Right lung (tissue), 5 donors: ENCODE measurements around the gene TADA1. TPM values are rescaled to one million over a fixed set of nuclear protein-coding genes. Genes with fewer than 3 reads are reported as not detected.
"Not testable (repeated sequence)": the region's sequence is repeated elsewhere in the genome, so short reads cannot be mapped to it uniquely, and the experiment has no call there.

ENCODE experiments used
- DNase-seq, 2 donors: peaks; one replicate each; pipeline ENCODE4 v3.0.0-alpha.2; 2013
- polyA plus RNA-seq, 5 donors: library from polyadenylated mRNA; unstranded; fragments of 120-200 nt; gene quantifications; one replicate each; pipeline versions ENCODE4 v1.2.1 to v1.2.3, GENCODE V29; 2013; ENCODE audit warnings: inconsistent platforms in 1 of 5, low replicate concordance in 1 of 5; ENCODE audit not compliant: insufficient read length in 5 of 5, insufficient read depth in 1 of 5

Gene TADA1
- polyA plus RNA-seq, 5 donors, result 19.8 to 27.7 (median 25.3) TPM

GRCh38 chr1:166848193-166848592 lies 27.9 kb downstream of the TADA1 start:
- DNase-seq, result no peak

DNA sequence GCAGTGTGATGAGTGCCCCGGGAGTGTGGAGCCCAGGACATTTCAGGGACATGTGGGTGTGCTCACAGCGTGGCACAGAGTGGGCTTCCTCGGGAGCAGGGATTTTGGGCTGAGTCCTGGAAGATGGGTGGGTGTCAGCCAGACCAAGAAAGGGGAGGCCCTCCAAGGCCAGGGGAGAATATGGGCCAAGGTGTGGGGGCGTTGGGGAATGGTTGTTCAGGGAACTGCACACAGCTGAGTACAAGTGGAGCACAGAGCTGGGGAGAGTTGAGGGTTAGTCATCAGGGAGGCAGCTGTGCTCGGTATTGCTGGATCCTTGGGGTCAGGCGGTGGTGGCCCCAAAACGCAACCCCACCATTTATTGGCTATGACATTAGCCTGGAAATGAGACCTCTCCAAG lies 31.3 kb downstream of the TADA1 start:
- DNase-seq, result no peak

- DNase-seq, result peak in 1 of 2 donors; percentile 30
Measured at GRCh38 chr1:166843769-166844596, 32.1 kb downstream of the TADA1 start.

- no peak for DNase-seq
Measured at GRCh38 chr1:166843322-166843721, 32.7 kb downstream of the TADA1 start.

- DNase-seq, result no peak
Measured at GRCh38 chr1:166840309-166841274, 35.5 kb downstream of the TADA1 start.

DNA sequence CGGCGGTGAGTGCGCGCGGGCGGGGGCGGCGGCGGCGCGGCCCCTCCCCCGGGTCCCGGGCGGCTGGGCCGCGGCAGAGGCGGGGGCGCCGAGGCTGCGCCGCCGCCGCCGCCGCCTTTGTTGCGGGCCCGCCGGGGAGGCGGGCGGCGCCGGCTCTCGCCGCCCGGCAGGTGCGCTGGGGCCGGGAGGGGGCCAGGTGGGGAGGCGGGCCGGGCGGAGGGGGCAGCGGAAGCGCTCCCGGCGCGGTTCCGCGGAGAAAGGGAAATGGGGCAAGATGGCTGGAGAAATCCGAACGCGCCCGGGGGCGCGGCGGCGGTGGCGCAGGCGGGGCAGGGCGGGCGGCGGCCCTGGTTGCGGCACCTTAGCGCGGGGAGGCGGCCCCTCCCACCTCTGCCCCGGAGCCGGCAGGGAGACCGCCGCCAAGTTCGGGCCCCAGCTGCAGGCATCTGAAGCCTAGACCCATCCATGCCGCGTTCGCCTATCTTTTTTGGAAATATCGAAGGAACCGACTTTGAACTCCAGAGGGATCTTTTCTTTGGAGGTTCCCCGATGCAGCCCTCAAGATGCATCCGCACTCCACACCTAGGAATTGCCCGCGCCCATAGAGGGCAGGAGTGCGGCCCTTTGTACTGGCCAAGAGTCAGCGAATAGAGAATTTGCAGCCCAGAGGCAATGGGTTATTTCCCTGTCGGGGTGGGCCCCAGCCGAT lies 36.3 kb downstream of the TADA1 start:
- no peak for DNase-seq

DNA sequence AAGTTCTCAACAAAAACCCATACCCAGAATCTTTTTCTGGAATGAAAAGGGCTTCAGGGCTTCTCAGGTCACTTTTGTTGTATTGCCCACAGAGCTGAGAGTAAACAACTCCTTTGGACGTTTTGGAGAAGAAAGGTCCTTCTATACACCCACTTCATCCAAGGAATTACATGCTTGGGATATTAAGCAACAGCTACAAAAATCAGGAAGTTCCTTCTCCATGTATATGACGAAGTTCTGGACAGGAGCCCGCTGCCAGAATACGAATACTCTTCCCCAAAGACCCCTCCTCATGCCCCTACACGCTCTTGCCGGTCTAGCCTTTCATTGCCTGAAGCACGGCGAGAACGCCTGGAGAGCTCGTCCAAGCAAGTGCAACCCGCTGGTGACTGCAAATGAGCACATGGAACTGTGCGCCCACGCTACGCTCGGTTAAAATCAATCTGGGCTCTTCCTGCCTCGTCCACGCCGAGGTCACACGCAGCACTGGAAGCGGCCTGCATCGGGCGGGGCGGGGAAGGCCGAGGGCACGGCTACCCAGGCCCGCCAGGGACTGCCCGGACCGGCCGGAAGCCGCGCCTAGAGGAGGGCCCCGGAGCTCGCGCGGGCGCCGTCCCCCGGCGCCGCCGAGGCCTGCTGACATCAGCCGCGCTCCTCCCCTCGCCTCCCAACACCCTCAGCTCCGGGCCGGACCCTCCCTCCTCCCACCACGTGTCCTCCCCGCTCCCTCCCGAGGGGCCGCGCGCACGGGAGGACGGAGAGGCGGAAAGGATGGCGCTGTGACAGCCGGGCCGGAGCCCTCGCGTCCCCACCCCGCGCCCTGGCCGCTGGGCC lies 37.1 kb downstream of the TADA1 start, which contains the start of gene POGK:
Gene POGK (plus strand): TSS at position 710 of the 834 bp plus-strand sequence. CDS start 1,482 bp downstream, outside the sequence.
- peak; percentile 92 to 93 for DNase-seq

DNA sequence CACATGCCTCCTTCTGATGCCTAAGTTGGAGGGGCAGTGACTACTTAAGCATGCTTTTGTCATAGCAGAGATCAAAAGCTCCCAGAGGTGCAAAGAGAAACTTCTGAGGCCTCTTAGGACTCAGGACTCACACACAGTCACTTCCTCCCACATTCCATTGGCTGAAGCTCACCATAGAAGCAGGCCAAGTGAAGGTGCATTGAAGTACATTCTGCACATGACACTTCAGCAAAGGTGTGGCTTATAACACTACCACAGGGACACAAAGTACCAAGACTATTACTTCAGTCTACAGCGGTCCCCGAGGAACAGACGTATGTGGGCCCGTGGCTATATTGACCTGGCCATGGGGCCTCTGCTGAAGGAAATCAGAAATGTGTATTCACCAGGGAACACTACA lies 39.3 kb downstream of the TADA1 start:
- no peak for DNase-seq

- not testable (repeated sequence) for DNase-seq
Measured at GRCh38 chr1:166829762-166830161, 46.3 kb downstream of the TADA1 start.

DNA sequence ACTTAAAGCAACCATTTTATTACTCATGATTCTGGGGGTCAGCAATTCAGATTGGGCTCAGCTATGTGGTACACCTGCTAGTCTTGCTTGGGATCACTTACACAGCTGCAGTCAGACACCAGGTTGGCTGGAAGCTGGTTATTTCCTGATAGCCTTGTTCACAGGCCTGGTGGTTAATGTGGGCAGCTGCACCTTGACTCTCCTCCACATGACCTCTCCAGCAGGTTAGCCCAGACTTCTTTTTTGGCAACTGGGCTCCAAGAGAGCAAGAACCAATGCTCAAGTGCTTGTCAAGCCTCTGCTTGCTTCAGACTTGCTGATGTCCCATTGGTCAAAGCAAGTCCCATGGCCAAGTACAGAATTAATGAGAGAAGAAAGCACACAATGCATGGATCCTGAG lies 48.6 kb downstream of the TADA1 start:
- no peak for DNase-seq

DNA sequence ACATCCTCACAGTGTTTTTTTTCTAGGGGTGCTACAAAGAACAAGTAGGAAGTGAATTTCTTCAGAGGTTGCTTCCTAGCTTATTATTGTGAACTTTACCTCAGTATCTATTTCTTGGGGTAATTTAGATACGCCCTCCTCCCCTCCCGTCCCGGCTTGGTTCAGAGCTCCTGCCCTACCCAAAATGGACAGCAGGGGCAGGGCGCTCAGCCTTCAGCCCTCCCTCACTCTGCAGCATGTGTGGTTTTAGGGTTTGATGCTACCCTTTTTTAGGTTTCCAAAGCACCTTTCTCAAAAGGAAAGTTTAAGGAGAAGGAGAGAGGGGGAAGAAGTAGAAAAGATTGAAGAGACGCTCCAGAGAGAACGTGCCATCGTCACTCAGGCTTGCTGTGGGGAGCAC lies 53.7 kb downstream of the TADA1 start:
- DNase-seq, result no peak

DNA sequence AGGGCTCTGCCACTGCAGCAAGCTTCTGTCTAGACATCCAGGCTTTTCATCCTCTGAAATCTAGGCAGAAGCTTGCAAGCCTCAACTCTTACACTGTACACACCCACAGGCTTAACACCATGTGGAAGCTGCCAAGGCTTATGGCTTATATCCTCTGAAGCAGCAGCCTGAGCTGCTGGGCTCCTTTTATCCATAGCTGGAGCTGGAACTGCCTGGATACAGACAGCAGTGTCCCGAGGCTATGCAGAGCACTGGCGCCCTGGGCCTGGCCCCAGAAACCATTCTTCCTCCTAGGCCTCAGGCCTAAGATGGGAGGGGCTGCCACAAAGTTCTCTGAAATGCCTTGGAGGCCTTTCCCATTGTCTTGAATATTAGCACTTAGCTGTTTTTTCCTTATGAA lies 56.1 kb downstream of the TADA1 start:
- DNase-seq, result no peak

- no peak for DNase-seq
Measured at GRCh38 chr1:166814611-166815010, 61.5 kb downstream of the TADA1 start.

- no peak for DNase-seq
Measured at GRCh38 chr1:166813508-166814223, 62.4 kb downstream of the TADA1 start.

GRCh38 chr1:166811691-166812090 lies 64.4 kb downstream of the TADA1 start:
- DNase-seq, result no peak

GRCh38 chr1:166808952-166809351 lies 67.1 kb downstream of the TADA1 start:
- no peak for DNase-seq
